Activated CD8-positive, alpha-beta T cell treated with anti-CD3 and anti-CD28 coated beads for 36 hours (primary cell): Measurements from ENCODE around the gene C9orf43. TPM values are rescaled to one million over a fixed set of nuclear protein-coding genes. Genes with fewer than 3 reads are reported as not detected.

Experiments used
- ATAC-seq: fragments of 200-7000 bp; cut with Tn5 transposase; one replicate; pipeline ENCODE4 v1.10.0; 2021; ENCODE audit warnings: mild to moderate bottlenecking, moderate library complexity
- CTCF ChIA-PET: fragments of 350-600 bp; sonication (Branson Sonifier 250); formaldehyde crosslinking; loops from one replicate; lab custom pipeline; 2021; ENCODE audit warnings: antibody characterized with exemption; lab: Charles Lee
- POLR2A ChIA-PET: fragments of 350-600 bp; sonication (Branson Sonifier 250); formaldehyde crosslinking; loops from one replicate; lab custom pipeline; 2021; ENCODE audit warnings: antibody characterized with exemption; lab: Charles Lee
- DNase-seq: peaks from one replicate; pipeline ENCODE4 v3.0.0-alpha.2; 2020
- H3K27ac Mint-ChIP-seq: one replicate; pipeline ENCODE4 v1.8.0; 2021; ENCODE audit warnings: mild to moderate bottlenecking, mixed read lengths
- H3K27me3 Mint-ChIP-seq: one replicate; pipeline ENCODE4 v1.8.0; 2021; ENCODE audit warnings: mixed read lengths
- H3K36me3 Mint-ChIP-seq: one replicate; pipeline ENCODE4 v1.8.0; 2021; ENCODE audit warnings: low read depth, mixed read lengths
- H3K4me1 Mint-ChIP-seq: one replicate; pipeline ENCODE4 v1.8.0; 2021; ENCODE audit warnings: low read depth, mixed read lengths
- H3K4me3 Mint-ChIP-seq: one replicate; pipeline ENCODE4 v1.8.0; 2021; ENCODE audit warnings: mild to moderate bottlenecking, moderate library complexity, mixed read lengths
- H3K9me3 Mint-ChIP-seq: one replicate; pipeline ENCODE4 v1.8.0; 2021; ENCODE audit warnings: mixed read lengths
- intact Hi-C: fragments of 100-400 bp; cut with micrococcal nuclease; formaldehyde crosslinking; loops from one replicate; pipeline ENCODE4 v1.10.0; 2022
- total RNA-seq, 2 experiments: library from RNA; stranded (reverse); gene quantifications; one replicate each; pipeline ENCODE4 v1.2.3, GENCODE V29; 2021
- TF ChIP-seq, protein P1 (sequence below): fragments of 200-600 bp; IDR thresholded peaks from one replicate; pipeline ENCODE4 v1.8.0; 2022; ENCODE audit warnings: antibody characterized with exemption, mild to moderate bottlenecking

C9orf43 gene
- total RNA-seq, 2 experiments from 2014 or later = 0.74 to 0.83 TPM

DNA sequence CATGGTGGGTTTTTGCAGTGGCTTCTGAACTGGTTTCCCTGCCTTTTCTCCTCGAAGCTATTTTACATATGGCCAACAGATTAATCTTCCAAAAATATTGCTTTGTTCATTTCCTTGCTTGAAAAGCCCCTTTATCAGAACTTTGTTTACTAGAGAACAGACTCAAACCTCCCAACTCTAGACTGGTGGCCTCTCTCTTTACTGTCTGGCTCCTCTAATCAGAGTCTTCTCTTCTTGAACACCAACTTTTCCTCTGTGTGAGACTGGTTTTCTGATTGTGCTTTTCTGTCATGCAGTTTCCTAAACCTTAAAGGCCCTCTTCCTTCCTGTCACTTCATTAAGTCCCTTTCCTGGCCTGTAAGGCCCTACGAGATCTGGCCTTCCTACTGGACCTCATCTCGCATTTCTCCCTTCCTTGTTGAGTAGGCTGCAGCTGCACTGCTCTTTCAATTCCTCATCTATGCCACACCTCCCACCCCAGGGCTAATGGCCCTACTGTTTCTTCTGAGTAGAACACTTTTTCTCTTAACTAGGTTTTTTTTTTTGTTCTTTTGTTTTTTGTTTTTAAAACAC, 5.7 kb downstream of the C9orf43 start:
- POLR2A ChIA-PET = no interaction called here
- ATAC-seq (no peak), DNase-seq (no peak)
- TF ChIP-seq, protein P1, sequence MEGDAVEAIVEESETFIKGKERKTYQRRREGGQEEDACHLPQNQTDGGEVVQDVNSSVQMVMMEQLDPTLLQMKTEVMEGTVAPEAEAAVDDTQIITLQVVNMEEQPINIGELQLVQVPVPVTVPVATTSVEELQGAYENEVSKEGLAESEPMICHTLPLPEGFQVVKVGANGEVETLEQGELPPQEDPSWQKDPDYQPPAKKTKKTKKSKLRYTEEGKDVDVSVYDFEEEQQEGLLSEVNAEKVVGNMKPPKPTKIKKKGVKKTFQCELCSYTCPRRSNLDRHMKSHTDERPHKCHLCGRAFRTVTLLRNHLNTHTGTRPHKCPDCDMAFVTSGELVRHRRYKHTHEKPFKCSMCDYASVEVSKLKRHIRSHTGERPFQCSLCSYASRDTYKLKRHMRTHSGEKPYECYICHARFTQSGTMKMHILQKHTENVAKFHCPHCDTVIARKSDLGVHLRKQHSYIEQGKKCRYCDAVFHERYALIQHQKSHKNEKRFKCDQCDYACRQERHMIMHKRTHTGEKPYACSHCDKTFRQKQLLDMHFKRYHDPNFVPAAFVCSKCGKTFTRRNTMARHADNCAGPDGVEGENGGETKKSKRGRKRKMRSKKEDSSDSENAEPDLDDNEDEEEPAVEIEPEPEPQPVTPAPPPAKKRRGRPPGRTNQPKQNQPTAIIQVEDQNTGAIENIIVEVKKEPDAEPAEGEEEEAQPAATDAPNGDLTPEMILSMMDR = no peak
- CTCF ChIA-PET = interaction anchor here (1.2 to 1.9 kb wide), 2 partner anchors 16 to 141 kb away, joined by 4 read pairs; partner anchors contain the start of genes ALAD, CDC26 and PRPF4
- Mint-ChIP-seq H3K4me1 (peaks cover 5% of the 10 kb centered on the region), H3K27me3 (no peaks in the 10 kb centered on the region), H3K4me3 (no peak overlapping the region), H3K36me3 (no peaks in the 10 kb centered on the region), H3K27ac (no peak overlapping the region), H3K9me3 (no peaks in the 10 kb centered on the region)
- intact Hi-C loops = no loop called here

GRCh38 chr9:113417370-113417769, 6.8 kb downstream of the C9orf43 start:
- POLR2A ChIA-PET = no interaction called here
- no peaks in the 10 kb centered on the region for H3K27me3 Mint-ChIP-seq
- no peaks in the 10 kb centered on the region for H3K4me1 Mint-ChIP-seq
- DNase-seq (no peak), ATAC-seq (no peak)
- no peak overlapping the region for H3K27ac Mint-ChIP-seq
- TF ChIP-seq, protein P1 = no peak
- intact Hi-C loops = no loop called here
- H3K9me3 Mint-ChIP-seq = no peaks in the 10 kb centered on the region
- H3K36me3 Mint-ChIP-seq = no peaks in the 10 kb centered on the region
- H3K4me3 Mint-ChIP-seq = no peak overlapping the region
- CTCF ChIA-PET = interaction anchor here (1.0 to 1.9 kb wide), 2 partner anchors 17 to 162 kb away, joined by 3 to 4 read pairs; partner anchors contain the start of gene ALAD

DNA sequence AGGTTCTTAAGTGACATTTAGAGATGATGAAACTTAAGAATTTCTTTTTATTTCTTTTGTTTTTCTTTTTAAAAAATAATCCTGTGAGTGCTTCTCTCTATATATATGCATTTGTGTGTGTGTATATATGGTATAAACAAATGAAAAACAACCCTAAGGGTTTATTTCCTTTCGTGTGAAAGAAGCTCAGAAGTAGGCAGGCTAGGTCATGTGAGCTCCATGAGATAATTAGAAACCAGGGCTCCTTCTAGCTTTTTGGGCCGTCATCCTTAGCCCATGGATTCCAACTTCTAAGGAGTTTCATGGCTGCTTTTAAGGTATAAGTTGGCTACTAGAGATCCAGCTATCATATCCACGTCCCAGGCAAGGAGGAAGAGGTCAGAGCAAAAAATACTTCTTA, 11.2 kb downstream of the C9orf43 start:
- ATAC-seq = no peak
- no peaks in the 10 kb centered on the region for H3K4me1 Mint-ChIP-seq
- H3K9me3 Mint-ChIP-seq = no peaks in the 10 kb centered on the region

DNA sequence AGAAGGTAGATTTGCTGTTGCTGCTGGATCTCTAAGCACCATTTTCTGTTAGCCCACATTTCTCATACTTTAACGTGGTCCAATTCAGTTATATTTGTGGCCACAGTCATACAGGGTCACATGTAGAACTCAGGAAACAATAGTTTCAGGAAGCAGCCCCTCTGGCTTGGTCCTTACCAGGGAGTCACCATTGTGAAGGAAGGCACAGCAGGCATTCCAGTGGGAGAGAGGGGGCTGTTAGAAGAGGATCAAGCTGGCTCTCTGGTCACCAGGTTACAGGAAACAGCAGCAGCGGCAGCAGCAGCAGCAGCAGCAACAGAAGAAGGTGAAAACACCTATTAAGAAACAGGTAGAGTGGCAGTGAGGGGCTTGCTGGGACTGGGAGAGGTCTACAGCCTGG, 14.5 kb downstream of the C9orf43 start:
- ATAC-seq = no peak
- CTCF ChIA-PET = interaction anchor here (0.9 kb wide), 1 partner anchor 232 kb away, joined by 3 read pairs; no protein-coding TSS in a partner anchor
- DNase-seq = no peak
- Mint-ChIP-seq H3K36me3 (no peaks in the 10 kb centered on the region), H3K4me3 (no peak overlapping the region), H3K27ac (no peak overlapping the region), H3K4me1 (no peaks in the 10 kb centered on the region), H3K9me3 (no peaks in the 10 kb centered on the region), H3K27me3 (peaks cover 2% of the 10 kb centered on the region)
- POLR2A ChIA-PET = no interaction called here
- intact Hi-C loops = no loop called here
- TF ChIP-seq, protein P1 = no peak

More for the DNA sequence above, 11.2 kb downstream of the C9orf43 start:
- CTCF ChIA-PET = interaction anchor here (0.8 to 2.3 kb wide), 5 partner anchors 9 to 234 kb away, joined by 3 to 7 read pairs (median 4); no protein-coding TSS in a partner anchor
- Mint-ChIP-seq H3K4me3 (no peak overlapping the region), H3K27me3 (peaks cover 2% of the 10 kb centered on the region), H3K27ac (no peak overlapping the region), H3K36me3 (no peaks in the 10 kb centered on the region)
- intact Hi-C loops = no loop called here
- POLR2A ChIA-PET = no interaction called here
- TF ChIP-seq, protein P1 = no peak
- DNase-seq = no peak

GRCh38 chr9:113426701-113427100, 16.2 kb downstream of the C9orf43 start:
- H3K4me1 Mint-ChIP-seq = no peaks in the 10 kb centered on the region
- ChIA-PET CTCF (interaction anchor here (0.7 to 1.2 kb wide), 3 partner anchors 165 to 229 kb away, joined by 3 read pairs; no protein-coding TSS in a partner anchor), POLR2A (no interaction called here)
- H3K9me3 Mint-ChIP-seq = no peaks in the 10 kb centered on the region
- H3K4me3 Mint-ChIP-seq = no peak overlapping the region
- H3K27ac Mint-ChIP-seq = no peak overlapping the region
- intact Hi-C loops = no loop called here
- peaks cover 2% of the 10 kb centered on the region for H3K27me3 Mint-ChIP-seq
- no peak for DNase-seq
- ATAC-seq = no peak
- no peaks in the 10 kb centered on the region for H3K36me3 Mint-ChIP-seq
- TF ChIP-seq, protein P1 = no peak
